MM.1S (cell line): Measurements from ENCODE around the gene NDUFAF5.

Source experiments
- DNase-seq: peaks from one replicate; pipeline ENCODE4 v3.0.0-alpha.2; 2015
- H2AFZ ChIP-seq: fragments of 300-600 bp; sonication (generic); 2 replicates; pipeline ENCODE4 v1.6.0; 2016; ENCODE audit warnings: antibody characterized with exemption, low read length
- H3F3A ChIP-seq: fragments of 300-600 bp; sonication (generic); 2 replicates; pipeline ENCODE4 v1.6.1; 2016; ENCODE audit warnings: mild to moderate bottlenecking, antibody characterized with exemption, low read length, moderate library complexity, mixed read lengths; ENCODE audit not compliant: insufficient read depth
- H3K27ac ChIP-seq: fragments of 300-600 bp; sonication (generic); 2 replicates; pipeline ENCODE4 v1.5.1; 2016; ENCODE audit warnings: mild to moderate bottlenecking, low read length
- H3K27me3 ChIP-seq: fragments of 300-600 bp; sonication (generic); replicated peaks from 2 replicates; pipeline ENCODE4 v1.6.0; 2016; ENCODE audit warnings: low read length; ENCODE audit not compliant: insufficient read depth
- H3K36me3 ChIP-seq: fragments of 300-600 bp; sonication (generic); replicated peaks from 2 replicates; pipeline ENCODE4 v1.6.1; 2016; ENCODE audit warnings: mild to moderate bottlenecking, low read length, mixed read lengths; ENCODE audit not compliant: insufficient read depth
- H3K4me1 ChIP-seq: fragments of 300-600 bp; sonication (generic); 2 replicates; pipeline ENCODE4 v1.6.1; 2016; ENCODE audit warnings: low read length, mixed read lengths
- H3K4me2 ChIP-seq: fragments of 300-600 bp; sonication (generic); 2 replicates; pipeline ENCODE4 v1.6.0; 2016; ENCODE audit warnings: low read depth, low read length
- H3K4me3 ChIP-seq: fragments of 300-600 bp; sonication (generic); 2 replicates; pipeline ENCODE4 v1.5.1; 2016; ENCODE audit warnings: low read length, mixed read lengths
- H3K79me2 ChIP-seq: fragments of 300-600 bp; sonication (generic); 2 replicates; pipeline ENCODE4 v1.6.1; 2016; ENCODE audit warnings: mixed run types, low read length, mixed read lengths
- H3K9ac ChIP-seq: fragments of 300-600 bp; sonication (generic); 2 replicates; pipeline ENCODE4 v1.6.1; 2016; ENCODE audit warnings: low read length, mixed read lengths
- H3K9me2 ChIP-seq: fragments of 300-600 bp; sonication (generic); replicated peaks from 2 replicates; pipeline ENCODE4 v1.6.1; 2016; ENCODE audit warnings: mild to moderate bottlenecking, low read length, mixed read lengths; ENCODE audit not compliant: insufficient read depth
- H3K9me3 ChIP-seq: fragments of 300-600 bp; sonication (generic); replicated peaks from 2 replicates; pipeline ENCODE4 v1.6.1; 2016; ENCODE audit warnings: mild to moderate bottlenecking, low read length, mixed read lengths; ENCODE audit not compliant: insufficient read depth
- H4K20me1 ChIP-seq: fragments of 300-600 bp; sonication (generic); 2 replicates; pipeline ENCODE4 v1.6.1; 2016; ENCODE audit warnings: mild to moderate bottlenecking, low read length, moderate library complexity, mixed read lengths; ENCODE audit not compliant: insufficient read depth
- EZH2 ChIP-seq: fragments of 300-600 bp; sonication (generic); optimal IDR thresholded peaks from 2 replicates; pipeline ENCODE3; 2017; ENCODE audit warnings: low read depth, mild to moderate bottlenecking, antibody characterized with exemption, low read length, mixed read lengths
- EZH2phosphoT487 ChIP-seq: fragments of 300-600 bp; sonication (generic); IDR thresholded peaks from 2 replicates; pipeline ENCODE4 v1.6.1; 2018; ENCODE audit warnings: antibody characterized with exemption, low read length
- TF ChIP-seq, protein P1 (sequence below): fragments of 300-600 bp; sonication (generic); IDR thresholded peaks from 2 replicates; pipeline ENCODE4 v1.5.1; 2016; ENCODE audit warnings: antibody characterized with exemption, low read length, mixed read lengths

NDUFAF5 gene

DNA sequence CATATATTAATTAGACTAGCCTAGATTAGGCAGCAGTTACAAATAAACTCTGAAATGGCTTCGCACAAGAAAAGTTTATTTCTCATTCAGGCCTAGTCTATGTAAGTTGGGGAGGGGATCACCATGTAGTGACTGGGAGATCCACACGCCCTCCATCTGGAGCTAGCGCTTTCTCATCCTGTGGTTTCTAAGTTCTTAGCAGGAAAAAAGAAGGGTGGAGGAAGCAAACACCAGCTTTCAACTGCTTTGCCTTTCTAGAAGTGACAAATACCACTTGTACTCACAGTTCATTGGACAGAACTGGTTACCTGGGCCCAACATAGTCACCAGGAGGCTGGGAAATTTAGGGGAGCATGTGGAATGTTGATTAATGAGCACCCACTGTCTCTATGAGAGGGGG lies 46.6 kb downstream of the NDUFAF5 start:
- H3K79me2 ChIP-seq: no peaks in the 10 kb centered on the region
- no peaks in the 10 kb centered on the region for H3F3A ChIP-seq
- H3K9ac ChIP-seq: no peak overlapping the region
- DNase-seq: no peak
- no peaks in the 10 kb centered on the region for H3K9me3 ChIP-seq
- H3K4me1 ChIP-seq: no peaks in the 10 kb centered on the region
- H3K9me2 ChIP-seq: no peaks in the 10 kb centered on the region
- H3K4me2 ChIP-seq: no peak overlapping the region
- no peaks in the 10 kb centered on the region for H3K36me3 ChIP-seq
- H4K20me1 ChIP-seq: no peaks in the 10 kb centered on the region
- H3K27ac ChIP-seq: no peak overlapping the region
- H2AFZ ChIP-seq: no peak overlapping the region
- TF ChIP-seq EZH2 (no peak), EZH2phosphoT487 (no peak)
- H3K27me3 ChIP-seq: no peaks in the 10 kb centered on the region
- H3K4me3 ChIP-seq: no peak overlapping the region

DNA sequence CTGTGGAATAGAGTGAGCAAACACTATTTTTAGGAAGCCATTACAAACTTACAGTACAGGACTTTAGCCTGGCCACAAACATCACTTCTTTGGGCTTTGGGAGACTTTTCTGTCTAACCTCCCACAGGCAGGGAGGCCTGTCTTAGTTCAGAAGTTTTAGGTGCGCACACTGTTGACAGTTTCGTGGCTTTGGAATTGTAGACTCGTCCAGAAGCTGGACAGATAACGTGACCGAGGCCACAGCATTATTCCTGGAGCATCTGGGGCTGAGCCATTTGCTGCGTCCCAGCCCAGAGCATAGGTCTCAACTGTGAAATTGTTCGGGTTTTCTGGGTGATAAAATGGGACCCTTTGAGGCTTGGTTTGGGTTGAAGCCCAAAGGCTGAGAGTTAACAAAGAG lies 53.8 kb downstream of the NDUFAF5 start:
- no peaks in the 10 kb centered on the region for H3K9me3 ChIP-seq
- H3K4me3 ChIP-seq: no peak overlapping the region
- H3K9ac ChIP-seq: no peak overlapping the region
- H2AFZ ChIP-seq: no peak overlapping the region
- no peak overlapping the region for H3K4me2 ChIP-seq
- TF ChIP-seq, protein P1, sequence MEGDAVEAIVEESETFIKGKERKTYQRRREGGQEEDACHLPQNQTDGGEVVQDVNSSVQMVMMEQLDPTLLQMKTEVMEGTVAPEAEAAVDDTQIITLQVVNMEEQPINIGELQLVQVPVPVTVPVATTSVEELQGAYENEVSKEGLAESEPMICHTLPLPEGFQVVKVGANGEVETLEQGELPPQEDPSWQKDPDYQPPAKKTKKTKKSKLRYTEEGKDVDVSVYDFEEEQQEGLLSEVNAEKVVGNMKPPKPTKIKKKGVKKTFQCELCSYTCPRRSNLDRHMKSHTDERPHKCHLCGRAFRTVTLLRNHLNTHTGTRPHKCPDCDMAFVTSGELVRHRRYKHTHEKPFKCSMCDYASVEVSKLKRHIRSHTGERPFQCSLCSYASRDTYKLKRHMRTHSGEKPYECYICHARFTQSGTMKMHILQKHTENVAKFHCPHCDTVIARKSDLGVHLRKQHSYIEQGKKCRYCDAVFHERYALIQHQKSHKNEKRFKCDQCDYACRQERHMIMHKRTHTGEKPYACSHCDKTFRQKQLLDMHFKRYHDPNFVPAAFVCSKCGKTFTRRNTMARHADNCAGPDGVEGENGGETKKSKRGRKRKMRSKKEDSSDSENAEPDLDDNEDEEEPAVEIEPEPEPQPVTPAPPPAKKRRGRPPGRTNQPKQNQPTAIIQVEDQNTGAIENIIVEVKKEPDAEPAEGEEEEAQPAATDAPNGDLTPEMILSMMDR: no peak
- TF ChIP-seq EZH2 (no peak), EZH2phosphoT487 (no peak)
- DNase-seq: no peak
- no peak overlapping the region for H3K27ac ChIP-seq
- no peaks in the 10 kb centered on the region for H3K27me3 ChIP-seq
- H3K36me3 ChIP-seq: no peaks in the 10 kb centered on the region
- no peaks in the 10 kb centered on the region for H3K4me1 ChIP-seq
- no peaks in the 10 kb centered on the region for H3F3A ChIP-seq
- H4K20me1 ChIP-seq: no peaks in the 10 kb centered on the region
- no peaks in the 10 kb centered on the region for H3K9me2 ChIP-seq
- no peaks in the 10 kb centered on the region for H3K79me2 ChIP-seq

DNA sequence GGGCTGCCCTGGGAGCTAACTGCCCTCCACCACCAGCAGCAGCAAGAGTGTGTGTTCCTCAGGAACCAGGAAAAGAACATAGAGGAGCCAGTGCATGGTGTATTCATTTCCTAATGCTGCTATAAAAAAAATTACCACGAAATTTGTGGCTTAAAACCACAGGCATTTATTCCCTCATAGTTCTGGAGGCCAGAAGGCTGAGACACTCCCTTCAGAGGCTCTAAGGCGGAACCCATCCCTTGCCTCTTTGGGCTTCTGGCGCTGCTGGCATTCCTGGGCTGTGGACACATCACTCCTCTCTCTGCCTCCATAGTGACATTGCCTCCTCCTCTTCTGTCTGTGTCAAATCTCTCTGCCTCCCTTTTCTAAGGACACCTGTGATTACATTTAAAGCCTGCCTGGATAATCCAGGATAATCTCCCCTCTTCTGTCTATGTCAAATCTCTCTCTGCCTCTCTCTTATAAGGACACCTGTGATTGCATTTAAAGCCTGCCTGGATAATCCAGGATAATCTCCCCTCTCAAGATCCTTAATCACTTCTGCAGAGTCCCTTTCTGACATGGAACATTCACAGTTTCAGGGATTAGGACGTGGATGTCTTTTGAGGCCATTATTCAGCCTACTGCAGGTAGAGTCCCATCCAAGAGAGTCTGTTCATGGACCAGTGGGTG lies 54.7 kb downstream of the NDUFAF5 start:
- H3K9ac ChIP-seq: no peak overlapping the region
- H3K27ac ChIP-seq: no peak overlapping the region
- H3K79me2 ChIP-seq: no peaks in the 10 kb centered on the region
- no peaks in the 10 kb centered on the region for H3F3A ChIP-seq
- H3K36me3 ChIP-seq: no peaks in the 10 kb centered on the region
- H3K4me3 ChIP-seq: no peak overlapping the region
- no peak overlapping the region for H2AFZ ChIP-seq
- DNase-seq: no peak
- H3K27me3 ChIP-seq: no peaks in the 10 kb centered on the region
- no peaks in the 10 kb centered on the region for H3K9me2 ChIP-seq
- H4K20me1 ChIP-seq: no peaks in the 10 kb centered on the region
- no peaks in the 10 kb centered on the region for H3K9me3 ChIP-seq
- no peaks in the 10 kb centered on the region for H3K4me1 ChIP-seq
- no peak overlapping the region for H3K4me2 ChIP-seq
- TF ChIP-seq EZH2: no peak
- TF ChIP-seq, protein P1: no peak
- no peak for TF ChIP-seq EZH2phosphoT487

DNA sequence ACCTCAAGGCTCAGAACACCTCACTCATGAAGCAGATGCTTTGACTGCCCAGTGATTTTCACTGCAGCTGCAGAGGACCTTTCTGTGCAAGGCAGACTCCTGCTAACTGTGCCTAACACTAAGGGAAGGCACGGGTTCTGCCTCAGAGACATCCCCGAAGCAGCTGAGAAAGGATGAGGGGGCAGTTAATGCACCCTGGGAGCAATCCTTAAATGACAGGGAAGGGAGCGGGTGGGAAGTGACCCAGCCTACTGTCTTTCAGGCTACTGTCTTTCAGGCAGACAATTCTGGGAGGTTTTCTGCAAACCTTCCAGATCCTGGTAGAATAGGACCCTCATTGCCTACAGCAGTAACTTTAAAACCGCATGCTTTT lies 55.3 kb downstream of the NDUFAF5 start:
- Histone ChIP-seq H3F3A (no peaks in the 10 kb centered on the region), H4K20me1 (no peaks in the 10 kb centered on the region), H3K9me3 (no peaks in the 10 kb centered on the region), H2AFZ (no peak overlapping the region), H3K9ac (no peak overlapping the region), H3K36me3 (no peaks in the 10 kb centered on the region), H3K4me3 (no peak overlapping the region), H3K4me1 (no peaks in the 10 kb centered on the region), H3K9me2 (no peaks in the 10 kb centered on the region), H3K79me2 (no peaks in the 10 kb centered on the region), H3K27me3 (no peaks in the 10 kb centered on the region), H3K4me2 (no peak overlapping the region), H3K27ac (no peak overlapping the region)
- no peak for DNase-seq
- TF ChIP-seq EZH2phosphoT487: no peak
- TF ChIP-seq EZH2: no peak
- TF ChIP-seq, protein P1: no peak
